Panc1 (cell line): ENCODE data around the gene ZNF512B. TPM values are rescaled to one million over a fixed set of nuclear protein-coding genes. Genes with fewer than 3 reads are reported as not detected.
A peak's percentile ranks its signal among the peaks of the same experiment; 100 is the strongest.

Experiments
- ATAC-seq: fragments of 200-7000 bp; cut with Tn5 transposase; 2 replicates; pipeline ENCODE4 v1.9.1; 2020; ENCODE audit warnings: mild to moderate bottlenecking, moderate library complexity
- BruUV-seq: library from RNA; stranded (reverse); fragments of 400-500 nt; replicated peaks from 2 replicates; lab custom pipeline; 2021; lab: Mats Ljungman, UMichigan
- CTCF ChIA-PET: fragments of 300-600 bp; sonication (Branson Sonifier 250); formaldehyde crosslinking; loops from one replicate; lab custom pipeline; 2022; ENCODE audit warnings: antibody characterized with exemption; lab: Charles Lee
- POLR2A ChIA-PET: fragments of 300-600 bp; sonication (Branson Sonifier 250); formaldehyde crosslinking; loops from one replicate; lab custom pipeline; 2022; ENCODE audit warnings: antibody characterized with exemption; lab: Charles Lee
- DNase-seq: peaks from one replicate; pipeline ENCODE4 v3.0.0-alpha.2; 2010; ENCODE audit warnings: low read depth, low spot score
- H3K27ac ChIP-seq: 2 replicates; pipeline ENCODE4 v1.5.1; 2011; ENCODE audit warnings: mild to moderate bottlenecking, low read length, inconsistent platforms
- H3K27me3 ChIP-seq: fragments of 200-500 bp; sonication (Bioruptor generic); 2 replicates; pipeline ENCODE4 v1.6.0; 2014; ENCODE audit warnings: low read length, inconsistent platforms; ENCODE audit not compliant: control insufficient read depth, insufficient read depth
- H3K36me3 ChIP-seq: fragments of 200-500 bp; sonication (Bioruptor generic); 2 replicates; pipeline ENCODE4 v1.5.1; 2014; ENCODE audit warnings: inconsistent platforms, mild to moderate bottlenecking, low read length, moderate library complexity; ENCODE audit not compliant: control insufficient read depth, insufficient read depth
- H3K4me1 ChIP-seq: 2 replicates; pipeline ENCODE4 v1.5.1; 2011; ENCODE audit warnings: inconsistent platforms, mild to moderate bottlenecking, low read length, moderate library complexity; ENCODE audit not compliant: control insufficient read depth, insufficient read depth
- H3K4me3 ChIP-seq, 2 experiments: 2 replicates each; pipeline ENCODE4 v1.5.1; 2011 to 2012; ENCODE audit warnings: low read depth in 2 of 2, low read length in 2 of 2, mild to moderate bottlenecking in 2 of 2, inconsistent platforms in 1 of 2, moderate library complexity in 1 of 2
- H3K9me3 ChIP-seq: fragments of 200-500 bp; sonication (Bioruptor generic); 2 replicates; pipeline ENCODE4 v1.5.1; 2014; ENCODE audit warnings: low read depth, mild to moderate bottlenecking, inconsistent platforms, low read length, moderate library complexity; ENCODE audit not compliant: control insufficient read depth, insufficient read depth
- POLR2AphosphoS5 ChIP-seq: IDR thresholded peaks from 2 replicates; pipeline ENCODE4 v1.6.1; 2012; ENCODE audit warnings: mild to moderate bottlenecking, low read depth, low read length, moderate library complexity
- REST ChIP-seq, 2 experiments: IDR thresholded peaks; 2 replicates each; pipeline ENCODE4 v1.6.1; 2011 to 2012; ENCODE audit warnings: low read depth in 2 of 2, control low read depth in 1 of 2, low read length in 1 of 2, mild to moderate bottlenecking in 1 of 2, moderate library complexity in 1 of 2; ENCODE audit not compliant: insufficient read depth in 1 of 2
- SIN3A ChIP-seq: IDR thresholded peaks from 2 replicates; pipeline ENCODE4 v1.6.1; 2012; ENCODE audit warnings: low read depth, mild to moderate bottlenecking, low read length, moderate library complexity, borderline replicate concordance; ENCODE audit not compliant: insufficient read depth
- TCF7L2 ChIP-seq: IDR thresholded peaks from 2 replicates; pipeline ENCODE4 v1.6.1; 2011; ENCODE audit warnings: mild to moderate bottlenecking, low read depth, low read length, inconsistent platforms
- in situ Hi-C: cut with HindIII; loops from 2 replicates; pipeline ENCODE4 v1.10.0; 2016; ENCODE audit warnings: low sequenced_read_pairs, low pct_unique_long_range_greater_than_20kb
- intact Hi-C: fragments of 100-400 bp; cut with micrococcal nuclease; formaldehyde crosslinking; loops from one replicate; pipeline ENCODE4 v1.10.0; 2022; ENCODE audit not compliant: unreplicated experiment
- total RNA-seq: library from RNA; stranded (reverse); gene quantifications from one replicate; pipeline ENCODE4 v1.2.1, GENCODE V29; 2021; ENCODE audit not compliant: unreplicated experiment
- TF ChIP-seq, protein P1 (sequence below): fragments of 450-650 bp; IDR thresholded peaks from 2 replicates; pipeline ENCODE4 v1.5.1; 2017; ENCODE audit warnings: mild to moderate bottlenecking

Gene ZNF512B
- total RNA-seq, 1 experiment from 2014 or later: 17.9 TPM

- CTCF ChIA-PET: no interaction called here
- intact Hi-C loops: no loop called here
Measured at GRCh38 chr20:63943808-63944077, 26.0 kb downstream of the ZNF512B start.

DNA sequence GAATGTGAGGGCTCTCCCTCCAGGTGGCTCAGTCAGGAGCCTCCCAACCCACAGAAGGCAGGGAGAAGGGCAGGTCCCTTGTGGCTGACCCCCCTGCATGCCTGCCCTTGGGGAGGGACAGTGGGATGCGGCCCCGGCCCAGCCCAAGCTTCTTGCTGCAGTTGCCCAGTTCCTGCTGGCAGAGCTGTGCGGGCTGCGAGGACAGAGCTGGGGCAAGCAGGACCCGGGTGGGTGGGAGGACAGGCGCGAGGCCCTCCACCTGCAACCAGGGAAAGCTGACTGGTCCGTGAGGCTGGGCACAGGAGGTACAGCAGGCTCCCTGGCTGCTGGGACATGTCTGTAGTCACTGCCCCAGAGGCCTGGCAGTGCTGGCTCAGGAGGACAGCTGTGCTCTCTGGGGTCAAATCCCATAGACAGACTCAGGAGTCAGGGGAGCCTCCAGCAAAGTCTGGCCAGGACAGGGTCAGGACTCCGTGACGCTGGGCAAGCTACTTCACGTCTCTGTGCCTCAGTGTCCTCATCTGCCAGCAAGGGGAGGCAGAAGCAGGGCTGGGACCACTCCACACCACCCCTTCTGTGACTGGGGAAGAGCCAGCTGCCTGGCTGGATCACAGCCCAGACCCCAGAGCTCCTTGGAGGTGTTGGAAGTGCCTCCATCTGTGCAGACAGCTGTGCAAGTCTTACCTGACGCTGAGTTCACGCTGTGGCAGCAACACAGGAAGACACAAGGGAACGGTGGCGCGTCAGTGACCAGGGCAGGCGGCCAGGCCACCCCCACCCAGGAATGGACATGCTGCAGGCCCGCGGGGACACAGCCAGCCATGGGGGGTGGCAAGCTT is 26.5 kb downstream of the ZNF512B start:
- TF ChIP-seq TCF7L2 (no peak), POLR2AphosphoS5 (no peak), SIN3A (no peak), REST (IDR thresholded peaks at IDR 0.05; ENCODE audit: insufficient read depth in 1 of 2, low read depth in 2 of 2, low read length in 1 of 2) (0 out of 4 replicates have a peak, but pooled peaks of 1 of the 2 experiments have one; percentile 36)
- TF ChIP-seq, protein P1, sequence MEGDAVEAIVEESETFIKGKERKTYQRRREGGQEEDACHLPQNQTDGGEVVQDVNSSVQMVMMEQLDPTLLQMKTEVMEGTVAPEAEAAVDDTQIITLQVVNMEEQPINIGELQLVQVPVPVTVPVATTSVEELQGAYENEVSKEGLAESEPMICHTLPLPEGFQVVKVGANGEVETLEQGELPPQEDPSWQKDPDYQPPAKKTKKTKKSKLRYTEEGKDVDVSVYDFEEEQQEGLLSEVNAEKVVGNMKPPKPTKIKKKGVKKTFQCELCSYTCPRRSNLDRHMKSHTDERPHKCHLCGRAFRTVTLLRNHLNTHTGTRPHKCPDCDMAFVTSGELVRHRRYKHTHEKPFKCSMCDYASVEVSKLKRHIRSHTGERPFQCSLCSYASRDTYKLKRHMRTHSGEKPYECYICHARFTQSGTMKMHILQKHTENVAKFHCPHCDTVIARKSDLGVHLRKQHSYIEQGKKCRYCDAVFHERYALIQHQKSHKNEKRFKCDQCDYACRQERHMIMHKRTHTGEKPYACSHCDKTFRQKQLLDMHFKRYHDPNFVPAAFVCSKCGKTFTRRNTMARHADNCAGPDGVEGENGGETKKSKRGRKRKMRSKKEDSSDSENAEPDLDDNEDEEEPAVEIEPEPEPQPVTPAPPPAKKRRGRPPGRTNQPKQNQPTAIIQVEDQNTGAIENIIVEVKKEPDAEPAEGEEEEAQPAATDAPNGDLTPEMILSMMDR: no peak
- intact Hi-C loops (no loop called here), in situ Hi-C loops (no loop called here)
- Histone ChIP-seq H3K27me3 (no peaks in the 10 kb centered on the region), H3K9me3 (no peaks in the 10 kb centered on the region), H3K4me1 (peaks cover 19% of the 10 kb centered on the region), H3K4me3 (no peak overlapping the region), H3K27ac (peak overlapping the region; percentile 79), H3K36me3 (no peaks in the 10 kb centered on the region; the same call in 1 of the 2 replicates)
- BruUV-seq: no TSS peak
- POLR2A ChIA-PET: no interaction called here
- CTCF ChIA-PET: no interaction called here
- ATAC-seq (peak; percentile 11), DNase-seq (no peak)

More at GRCh38 chr20:63943808-63944077, 26.0 kb downstream of the ZNF512B start:
- H3K4me3 ChIP-seq: no peak overlapping the region
- H3K4me1 ChIP-seq: peaks cover 23% of the 10 kb centered on the region
- TF ChIP-seq SIN3A (no peak), REST (IDR thresholded peaks at IDR 0.05; ENCODE audit: insufficient read depth in 1 of 2, low read depth in 2 of 2, low read length in 1 of 2) (no peak), POLR2AphosphoS5 (no peak), TCF7L2 (no peak)
- TF ChIP-seq, protein P1: no peak
- POLR2A ChIA-PET: no interaction called here
- DNase-seq: no peak
- no peaks in the 10 kb centered on the region; the same call in 1 of the 2 replicates for H3K36me3 ChIP-seq
- no peak for ATAC-seq
- no peak overlapping the region for H3K27ac ChIP-seq
- no TSS peak for BruUV-seq
- in situ Hi-C loops: no loop called here
- H3K27me3 ChIP-seq: no peaks in the 10 kb centered on the region
- no peaks in the 10 kb centered on the region for H3K9me3 ChIP-seq
